PC-3 (cell line): ENCODE data around the gene PRR5L.

Experiments
- CTCF ChIP-seq: fragments of 300-600 bp; sonication (generic); conservative IDR thresholded peaks from 2 replicates; pipeline ENCODE4 v1.5.1; 2017; ENCODE audit warnings: antibody characterized with exemption, low read depth, mild to moderate bottlenecking, low read length
- EZH2phosphoT487 ChIP-seq: fragments of 300-600 bp; sonication (generic); IDR thresholded peaks from 2 replicates; pipeline ENCODE4 v1.6.1; 2018; ENCODE audit warnings: mild to moderate bottlenecking, antibody characterized with exemption, low read length, borderline replicate concordance

- TF ChIP-seq EZH2phosphoT487 (no peak), CTCF (no peak)
Observed at GRCh38 chr11:36456156-36456555, 160.1 kb downstream of the PRR5L start.
